SK-N-MC (cell line): ENCODE measurements around the gene FAM131B.

Source experiments
- EZH2 ChIP-seq: fragments of 200-600 bp; sonication (generic); IDR thresholded peaks from one replicate; pipeline ENCODE4 v1.6.1; 2017; ENCODE audit warnings: antibody characterized with exemption
- POLR2AphosphoS5 ChIP-seq: IDR thresholded peaks from 2 replicates; pipeline ENCODE4 v1.6.1; 2012; ENCODE audit warnings: mild to moderate bottlenecking, low read depth, low read length, borderline replicate concordance

GRCh38 chr7:143341842-143342241 is 20.7 kb downstream of the FAM131B start:
- TF ChIP-seq POLR2AphosphoS5 (no peak), EZH2 (no peak)
